ENCODE data around the gene C9orf152.

The C9orf152 gene

DNA sequence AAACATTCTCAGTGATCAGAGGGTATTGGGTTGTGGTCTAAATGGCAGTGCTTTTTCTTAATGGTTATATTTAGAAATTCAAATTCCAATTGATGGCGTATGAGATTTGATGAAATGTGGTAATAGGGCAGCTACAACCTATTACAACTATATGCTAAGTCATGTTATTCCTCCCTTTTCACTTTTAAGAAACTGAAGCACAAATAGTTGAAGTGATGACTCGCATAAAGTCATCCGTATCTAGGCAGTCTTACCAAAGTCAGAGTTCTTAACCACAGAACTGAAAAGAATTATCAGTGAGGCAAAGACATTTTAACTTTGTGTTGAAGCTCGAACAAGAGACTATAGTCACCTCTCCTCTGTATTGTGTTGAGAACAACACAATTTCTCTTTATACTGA is 28.2 kb downstream of the C9orf152 start:
- no peak for DNase-seq

DNA sequence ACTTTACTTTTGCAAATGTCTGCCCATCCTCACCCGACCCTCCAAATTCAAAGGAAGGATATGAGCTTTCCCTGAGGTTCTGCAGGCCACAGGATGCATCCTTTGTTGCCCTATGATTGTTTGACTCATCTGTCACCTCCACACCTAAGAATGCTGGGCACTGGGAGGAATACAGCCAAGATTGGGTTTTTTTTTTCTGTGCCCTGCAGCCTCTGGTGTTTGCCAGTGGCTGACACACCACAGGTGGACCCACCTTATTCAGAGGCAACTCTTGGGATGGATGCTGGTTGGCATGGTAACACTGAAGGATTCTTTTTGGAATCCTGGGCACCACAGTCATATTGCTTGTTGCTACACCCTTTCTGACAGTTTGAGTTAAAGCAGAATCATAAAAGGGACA is 29.7 kb downstream of the C9orf152 start:
- no peak for DNase-seq

DNA sequence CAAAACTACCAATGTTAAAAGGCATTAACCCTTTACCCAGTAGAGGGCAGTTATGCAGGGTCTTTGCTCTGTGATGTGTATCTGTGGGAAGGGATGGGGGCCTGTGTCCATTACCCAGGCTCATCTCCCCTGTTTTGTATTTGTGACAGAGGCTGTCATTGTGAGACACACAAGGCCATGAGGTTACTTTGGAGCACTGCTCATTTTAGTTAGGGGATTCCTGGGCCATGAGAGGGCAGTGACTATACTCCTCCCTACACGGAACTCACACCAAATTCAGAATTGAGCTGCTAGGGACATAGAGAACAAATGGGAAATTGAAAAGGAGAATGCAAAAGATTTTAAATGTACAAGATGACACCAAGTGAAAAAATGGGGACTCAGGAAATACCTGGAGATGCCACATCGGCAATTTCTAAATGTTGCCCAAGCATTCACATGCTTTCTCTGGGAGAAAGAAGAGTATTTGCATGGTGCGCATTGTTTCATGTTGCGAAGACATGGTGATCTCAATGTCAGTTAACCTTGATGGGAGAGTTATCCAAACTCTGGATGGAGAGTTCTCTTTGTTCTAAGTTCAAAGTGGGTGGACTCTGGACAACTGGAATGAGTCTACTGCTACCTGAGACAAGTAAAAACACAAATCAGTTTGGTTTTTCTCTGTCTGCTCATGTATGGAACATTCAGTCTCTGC is 32.5 kb downstream of the C9orf152 start:
- DNase-seq, result no peak

DNA sequence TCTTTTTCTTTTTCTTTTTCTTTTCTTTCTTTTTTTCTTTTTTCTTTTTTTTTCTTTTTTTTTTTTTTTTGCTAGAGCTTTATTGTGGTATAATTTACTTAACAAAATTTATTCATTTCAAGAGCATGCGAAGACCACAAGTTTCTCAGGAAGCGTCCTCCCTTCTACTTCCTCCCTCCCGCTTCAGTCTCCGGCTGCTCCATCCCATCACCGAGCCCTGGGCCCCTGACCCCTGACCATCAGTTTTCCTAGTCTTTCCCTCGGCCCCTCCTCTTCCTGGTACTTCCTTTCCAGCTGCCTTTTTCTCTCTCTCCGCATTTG is 34.7 kb downstream of the C9orf152 start:
- no peak for DNase-seq

DNA sequence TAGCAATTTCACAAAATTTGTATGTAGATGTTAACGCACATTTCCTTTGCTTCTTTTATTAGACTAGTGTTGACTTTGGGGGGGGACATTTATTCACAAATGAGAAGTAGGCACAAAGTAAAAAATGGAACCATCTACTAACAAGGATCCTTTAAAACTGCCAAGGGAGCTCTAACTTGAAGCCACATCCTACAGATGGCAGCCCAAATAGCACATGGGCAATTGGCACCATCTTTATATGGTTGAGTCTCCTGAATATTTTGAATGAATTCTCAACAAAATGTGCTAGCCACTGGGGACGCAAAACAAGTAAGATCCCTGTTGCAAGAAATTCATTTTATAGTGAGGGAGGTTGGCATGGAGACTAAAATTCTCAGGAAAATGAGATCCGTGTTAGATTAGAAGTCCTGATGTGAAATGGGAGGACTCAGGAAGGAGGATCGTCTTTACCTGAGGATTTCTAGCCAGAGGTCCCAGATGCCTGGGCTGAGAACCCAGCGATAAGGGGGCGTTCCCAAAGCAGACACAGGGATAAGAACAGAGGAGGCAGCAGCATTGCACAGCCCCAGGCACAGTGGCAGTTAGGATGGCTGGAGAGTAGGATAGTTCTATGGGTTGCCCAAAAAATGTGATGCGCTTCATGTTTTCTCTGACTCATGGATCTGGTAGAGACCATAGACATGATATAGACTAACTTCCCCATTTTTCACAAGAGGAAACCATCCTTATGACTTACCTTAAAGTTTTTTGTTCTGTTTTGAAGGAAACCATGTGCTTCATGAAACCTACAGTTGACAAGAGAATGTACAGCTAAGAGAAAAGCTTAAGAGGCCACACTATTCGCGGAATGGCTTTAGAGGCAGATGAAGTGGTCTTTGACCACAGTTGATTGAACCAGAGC is 37.4 kb downstream of the C9orf152 start:
- no peak for DNase-seq

DNA sequence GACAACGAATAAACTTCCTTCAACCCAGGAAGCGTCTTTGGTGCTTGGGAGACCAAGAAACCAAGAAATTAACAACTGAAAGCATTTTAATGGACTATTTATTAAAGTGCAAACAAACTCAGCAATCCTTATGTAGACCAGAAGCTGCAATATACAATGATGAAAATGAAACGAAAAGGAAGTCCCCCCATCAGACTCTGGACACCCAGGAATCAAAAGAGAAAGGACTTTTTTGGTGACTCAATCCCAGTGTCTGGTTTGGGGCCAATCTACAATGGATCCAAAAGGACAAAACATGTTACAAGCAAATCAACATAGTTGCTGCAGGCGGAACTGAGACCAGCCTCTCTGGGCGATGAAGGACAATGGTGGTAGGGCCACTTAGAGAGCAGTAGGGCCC is 39.5 kb downstream of the C9orf152 start:
- no peak for DNase-seq

DNA sequence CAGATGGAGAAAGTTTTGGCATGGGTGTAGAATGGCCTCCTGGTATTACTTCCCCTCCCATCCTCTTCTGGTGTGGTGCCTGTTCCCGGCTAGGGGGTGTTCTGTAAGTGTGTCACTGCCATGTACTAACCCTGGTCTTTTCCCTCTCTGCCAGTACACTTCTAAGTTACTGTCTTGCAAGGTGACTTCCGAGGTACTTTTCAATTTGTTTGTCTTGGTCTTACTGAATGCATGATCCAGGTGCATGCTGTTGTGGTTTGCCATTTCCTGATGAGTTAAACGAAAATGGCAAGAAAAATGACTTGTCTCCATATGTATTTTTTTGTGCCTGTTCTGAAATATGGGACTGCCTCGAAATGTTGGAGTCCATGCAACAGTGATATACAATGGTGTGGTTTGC is 46.0 kb downstream of the C9orf152 start:
- DNase-seq, result no peak

DNA sequence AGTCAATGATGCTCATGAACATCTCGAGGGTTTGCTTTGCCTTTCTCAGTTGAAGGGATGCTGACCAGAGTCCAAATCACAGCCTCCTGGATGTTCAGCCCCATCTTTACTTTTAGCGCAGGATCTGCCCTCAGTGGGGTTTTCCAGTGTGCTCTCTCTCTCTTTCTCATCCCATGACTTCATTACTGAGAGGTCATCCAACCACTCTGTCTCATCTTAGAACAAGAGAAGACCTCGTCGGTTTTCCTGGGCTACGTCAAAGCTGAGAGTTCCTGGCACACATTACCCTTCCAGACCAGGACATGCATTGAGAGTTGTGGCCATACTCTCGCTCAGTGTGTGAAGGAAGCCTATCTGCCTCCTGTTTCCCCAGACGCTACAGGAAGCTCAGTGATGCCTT is 47.3 kb downstream of the C9orf152 start:
- no peak for DNase-seq

DNA sequence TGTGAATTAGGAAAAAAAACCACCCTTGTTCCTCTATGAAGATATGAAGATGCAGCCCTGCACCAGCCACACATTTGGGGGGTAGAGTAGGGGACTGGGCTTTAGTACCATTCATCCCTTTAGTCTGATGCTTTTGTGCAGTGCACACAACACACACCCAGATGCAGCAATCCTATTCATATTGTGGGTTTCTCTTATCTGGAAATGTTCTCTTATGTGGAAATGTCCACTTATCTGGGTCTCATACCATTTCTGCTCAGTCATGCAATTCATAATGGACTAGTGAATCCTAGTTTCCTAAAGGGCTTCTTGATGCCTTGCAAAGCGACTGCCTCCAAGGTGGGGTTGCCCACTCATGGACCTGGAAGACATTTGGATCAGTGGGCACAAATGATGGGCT is 47.8 kb downstream of the C9orf152 start:
- DNase-seq, result no peak

DNA sequence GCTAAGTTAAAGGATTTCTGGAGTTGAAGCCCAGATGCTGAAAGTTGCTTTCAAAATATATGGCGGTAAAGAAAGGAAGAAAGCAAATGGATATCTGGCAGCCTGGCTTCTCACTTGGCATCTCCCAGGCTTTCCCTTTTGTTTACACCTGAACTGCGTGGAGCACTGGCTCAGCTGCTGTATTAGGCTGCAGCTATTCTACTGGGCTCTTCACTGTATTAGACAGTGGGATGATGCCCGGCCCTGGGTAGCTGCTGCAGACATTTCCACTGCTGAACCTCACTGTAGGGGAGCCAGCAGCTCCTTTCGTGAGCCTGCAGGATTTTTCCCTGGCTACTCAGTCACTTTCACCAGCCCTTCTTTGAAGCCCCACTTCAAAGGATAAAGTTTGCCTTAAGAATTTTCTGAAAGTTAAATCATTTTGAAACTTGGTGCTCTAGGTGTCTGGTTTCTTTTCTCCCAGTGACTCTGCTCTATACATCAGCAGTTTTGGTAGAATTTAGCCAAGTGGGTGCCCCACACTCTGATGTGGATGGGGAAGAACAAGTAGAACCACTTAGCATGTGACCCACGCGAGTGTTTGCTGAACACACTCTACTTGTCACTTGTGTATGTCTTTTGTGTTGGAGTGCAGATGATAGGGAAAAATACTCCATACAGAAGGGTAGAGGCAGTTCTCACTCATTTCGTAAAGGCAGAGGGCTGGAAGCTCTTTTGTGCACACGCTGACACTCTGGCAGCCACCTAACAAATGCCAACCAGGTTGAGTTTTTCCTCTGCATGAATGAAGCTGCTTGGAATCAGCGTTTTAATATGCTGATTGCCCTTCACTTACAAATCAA is 49.9 kb downstream of the C9orf152 start:
- no peak for DNase-seq

DNA sequence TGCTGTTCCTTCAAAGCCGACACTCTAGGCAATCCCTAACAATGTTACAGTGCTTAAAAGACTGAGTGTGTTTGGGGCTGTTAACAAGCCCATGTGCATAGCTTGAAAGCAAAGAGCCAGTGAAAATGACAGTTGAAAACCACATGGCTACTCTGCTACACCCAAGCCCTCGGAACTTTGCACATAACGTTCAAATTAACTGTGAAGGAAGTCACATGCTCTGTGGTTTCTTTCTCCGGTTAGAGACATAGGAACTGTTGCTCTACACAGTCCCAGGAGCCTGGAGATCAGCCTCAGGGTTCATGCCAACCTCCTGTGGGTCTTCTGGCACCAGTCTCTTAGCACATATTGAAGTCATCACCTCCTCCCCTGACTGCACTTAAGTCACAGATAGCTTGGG is 51.1 kb downstream of the C9orf152 start:
- peak; percentile 14 for DNase-seq

DNA sequence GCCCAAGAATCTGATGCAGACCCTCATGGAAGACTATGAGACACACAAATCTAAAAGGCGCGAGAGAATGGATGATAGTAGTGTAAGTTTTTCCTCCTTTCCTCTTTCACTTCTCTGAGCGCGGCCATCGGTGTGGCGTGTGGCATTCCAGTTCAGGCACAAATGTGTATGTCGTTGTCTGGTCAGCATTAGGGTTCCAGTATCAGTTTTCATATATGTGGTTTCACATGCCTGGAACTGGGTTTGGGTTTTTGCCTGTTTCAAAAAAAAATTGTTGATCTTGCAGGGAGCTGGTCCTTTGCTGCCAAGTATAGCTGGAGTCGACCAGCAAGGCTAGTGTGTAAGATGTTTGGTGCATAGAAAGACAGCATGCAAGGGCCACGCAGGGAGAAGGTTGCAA is 51.5 kb downstream of the C9orf152 start:
- no peak for DNase-seq

DNA sequence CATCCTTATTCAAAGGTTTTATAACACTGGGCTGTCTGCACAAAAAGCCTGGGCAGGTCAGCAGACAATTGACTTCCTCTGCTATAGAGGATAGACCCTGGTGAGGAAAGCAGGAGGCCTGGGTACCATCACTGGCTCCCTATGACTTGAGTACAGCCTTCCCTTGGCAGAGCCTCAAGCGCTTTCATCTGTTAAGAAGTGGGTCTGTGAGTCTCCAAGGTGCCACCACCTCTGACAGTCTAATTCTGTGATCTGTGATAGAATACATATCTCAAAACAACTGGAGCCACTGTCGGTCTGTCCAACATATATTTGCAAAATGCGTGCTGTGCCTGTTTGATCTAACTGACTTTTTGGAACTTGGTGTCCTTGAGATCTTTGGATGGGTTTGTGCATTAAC is 52.2 kb downstream of the C9orf152 start:
- no peak for DNase-seq

DNA sequence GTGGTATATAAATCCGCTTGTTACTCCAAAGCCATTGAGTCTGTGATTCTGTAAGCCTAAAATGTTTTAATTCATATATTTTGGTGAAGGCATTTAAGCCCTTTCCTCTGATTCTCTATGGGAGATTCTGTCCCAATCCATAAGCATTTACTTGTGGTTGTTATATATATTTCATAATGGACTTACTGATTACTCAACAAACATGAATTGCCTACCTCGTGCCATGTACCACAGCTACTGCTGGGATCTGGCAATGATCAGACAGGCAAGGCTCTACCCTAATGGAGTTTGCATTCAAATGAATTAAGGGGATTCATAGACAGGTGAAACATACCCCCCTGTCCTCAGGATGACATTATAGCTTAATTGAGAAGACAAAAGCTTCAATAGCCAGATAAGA is 54.5 kb downstream of the C9orf152 start:
- DNase-seq, result no peak

DNA sequence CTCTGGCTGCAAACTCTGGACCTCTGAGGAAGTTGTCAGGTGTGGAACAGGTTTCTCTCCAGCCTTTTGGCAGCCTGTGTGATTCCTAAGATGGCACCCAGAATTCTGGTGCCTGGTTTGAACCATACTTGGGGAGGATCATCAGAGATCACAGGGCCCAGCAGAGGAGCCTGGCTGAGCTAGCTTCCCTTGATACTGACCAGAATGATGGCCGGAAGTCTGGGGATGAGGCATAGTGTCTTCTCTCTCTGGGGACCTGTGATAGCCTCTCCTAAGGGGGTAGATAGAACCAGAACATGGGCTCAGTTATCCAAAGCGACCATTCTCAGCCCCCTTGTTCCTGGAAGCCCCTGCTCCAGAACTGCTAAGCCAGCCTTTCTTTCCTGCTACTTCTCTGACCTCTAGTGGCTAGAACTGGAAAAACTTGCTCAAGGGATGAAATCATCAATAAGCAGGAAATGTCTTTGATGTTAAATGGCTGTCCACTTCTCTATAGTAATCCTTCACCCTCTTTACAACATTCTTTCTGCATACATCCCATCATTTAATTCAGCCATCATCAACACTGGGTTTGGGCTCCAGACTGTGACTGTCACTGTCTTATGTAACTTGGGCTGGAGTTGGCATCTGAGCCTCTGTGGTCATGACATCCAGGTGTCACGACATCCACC is 55.1 kb downstream of the C9orf152 start:
- DNase-seq, result no peak

Data from T1000 (cell line).